Glutamatergic neuron (in vitro differentiated cells): ENCODE measurements around the gene FAIM2. TPM values are rescaled to one million over a fixed set of nuclear protein-coding genes. Genes with fewer than 3 reads are reported as not detected.

Source experiments
- DNase-seq: peaks from one replicate; pipeline ENCODE4 v3.0.0; 2022
- H3K27ac Mint-ChIP-seq: one replicate; pipeline ENCODE4 v1.8.0; 2020; ENCODE audit warnings: mild to moderate bottlenecking, mixed read lengths, inconsistent platforms; ENCODE audit not compliant: unreplicated experiment
- H3K27me3 Mint-ChIP-seq: one replicate; pipeline ENCODE4 v1.8.0; 2020; ENCODE audit warnings: mild to moderate bottlenecking, moderate library complexity, mixed read lengths, inconsistent platforms; ENCODE audit not compliant: unreplicated experiment
- H3K36me3 Mint-ChIP-seq: one replicate; pipeline ENCODE4 v1.8.0; 2020; ENCODE audit warnings: mild to moderate bottlenecking, mixed read lengths, inconsistent platforms; ENCODE audit not compliant: unreplicated experiment
- H3K4me1 Mint-ChIP-seq: one replicate; pipeline ENCODE4 v1.8.0; 2020; ENCODE audit warnings: mild to moderate bottlenecking, low read depth, mixed read lengths, inconsistent platforms; ENCODE audit not compliant: unreplicated experiment
- H3K4me3 Mint-ChIP-seq: one replicate; pipeline ENCODE4 v1.8.0; 2020; ENCODE audit warnings: mild to moderate bottlenecking, mixed read lengths, inconsistent platforms; ENCODE audit not compliant: unreplicated experiment
- H3K9me3 Mint-ChIP-seq: one replicate; pipeline ENCODE4 v1.8.0; 2020; ENCODE audit warnings: mild to moderate bottlenecking, moderate library complexity, mixed read lengths, inconsistent platforms; ENCODE audit not compliant: unreplicated experiment
- CTCF ChIP-seq: fragments of 200-600 bp; sonication (generic); IDR thresholded peaks from one replicate; pipeline ENCODE4 v1.5.0; 2021; ENCODE audit not compliant: partially characterized antibody, unreplicated experiment
- total RNA-seq: library from RNA; stranded (reverse); fragmentation: NEBNext Ultra II Directional; extraction: Animal tissue kit (Norgen Biotek cat#: 25700); gene quantifications from one replicate; pipeline ENCODE4 v1.2.1, GENCODE V29; 2021; ENCODE audit not compliant: unreplicated experiment

The FAIM2 gene
- total RNA-seq, 1 donor from 2014 or later, result 3.5 TPM

DNA sequence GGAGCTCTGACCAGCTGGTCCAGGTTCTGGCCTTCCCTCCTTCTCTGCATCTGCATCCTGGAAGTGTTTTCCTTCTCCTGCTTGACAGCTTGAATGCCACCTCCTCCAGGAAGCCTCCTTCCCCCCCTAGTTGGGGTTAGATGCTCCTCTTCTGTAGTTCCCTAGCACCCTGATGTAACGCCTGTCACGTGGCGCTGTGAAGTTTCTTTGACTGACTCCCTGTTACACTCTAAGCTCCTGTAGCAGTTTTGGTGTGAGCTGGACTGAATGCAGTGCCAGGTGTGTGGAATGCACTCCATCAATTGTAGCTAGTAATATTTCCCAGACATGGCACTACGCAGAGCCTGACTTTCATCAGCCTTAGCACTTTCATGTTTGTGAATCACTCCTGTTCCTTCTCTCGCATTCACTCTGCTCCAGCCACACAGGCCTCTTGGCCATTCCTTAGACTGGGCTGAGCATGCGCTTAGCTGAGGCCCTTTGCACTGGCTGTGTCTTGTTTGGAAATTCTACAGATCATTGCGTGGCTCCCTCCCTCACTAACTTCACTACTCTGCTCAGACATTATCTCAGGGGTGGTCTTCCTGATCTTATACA is 2.1 kb upstream of the FAIM2 start:
- Mint-ChIP-seq H3K4me3 (no peak overlapping the region), H3K27me3 (peaks cover 8% of the 10 kb centered on the region), H3K27ac (no peak overlapping the region), H3K36me3 (no peaks in the 10 kb centered on the region), H3K4me1 (peaks cover 5% of the 10 kb centered on the region), H3K9me3 (peaks cover 4% of the 10 kb centered on the region)
- no peak for DNase-seq
- TF ChIP-seq CTCF, result no peak

DNA sequence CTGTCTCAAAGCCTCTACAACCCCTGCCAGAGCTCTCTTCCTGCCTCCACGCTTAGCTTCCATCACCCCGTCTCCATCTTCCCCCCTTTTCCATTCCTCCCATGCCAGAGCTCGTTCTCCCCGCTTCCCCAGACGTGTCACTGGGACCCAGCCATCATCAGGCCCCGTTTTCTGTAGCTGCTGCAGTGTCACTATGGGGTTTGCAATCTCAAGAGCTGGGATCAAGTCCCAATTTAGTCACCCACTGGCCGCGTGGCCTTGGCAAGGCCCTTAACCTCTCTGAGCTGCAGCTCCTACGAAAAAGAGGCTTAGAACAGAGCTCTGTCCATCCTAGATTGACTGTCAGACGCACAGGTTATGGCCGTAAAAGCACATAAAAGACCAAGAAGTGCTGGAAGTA is 901 bp upstream of the FAIM2 start:
- H3K4me3 Mint-ChIP-seq, result peak overlapping the region; percentile 78
- no peak for DNase-seq
- TF ChIP-seq CTCF, result no peak
- H3K36me3 Mint-ChIP-seq, result no peaks in the 10 kb centered on the region
- H3K27ac Mint-ChIP-seq, result peak overlapping the region; percentile 76
- peaks cover 5% of the 10 kb centered on the region for H3K4me1 Mint-ChIP-seq
- H3K27me3 Mint-ChIP-seq, result peaks cover 11% of the 10 kb centered on the region
- H3K9me3 Mint-ChIP-seq, result peaks cover 4% of the 10 kb centered on the region

- DNase-seq, result no peak
- peaks cover 5% of the 10 kb centered on the region for H3K4me1 Mint-ChIP-seq
- no peak for TF ChIP-seq CTCF
- H3K27ac Mint-ChIP-seq, result no peak overlapping the region
- peaks cover 6% of the 10 kb centered on the region for H3K9me3 Mint-ChIP-seq
- H3K4me3 Mint-ChIP-seq, result peak overlapping the region; percentile 74
- H3K36me3 Mint-ChIP-seq, result no peaks in the 10 kb centered on the region
- H3K27me3 Mint-ChIP-seq, result peaks cover 18% of the 10 kb centered on the region
Measured at GRCh38 chr12:49903351-49903699, 375 bp downstream of the FAIM2 start.

DNA sequence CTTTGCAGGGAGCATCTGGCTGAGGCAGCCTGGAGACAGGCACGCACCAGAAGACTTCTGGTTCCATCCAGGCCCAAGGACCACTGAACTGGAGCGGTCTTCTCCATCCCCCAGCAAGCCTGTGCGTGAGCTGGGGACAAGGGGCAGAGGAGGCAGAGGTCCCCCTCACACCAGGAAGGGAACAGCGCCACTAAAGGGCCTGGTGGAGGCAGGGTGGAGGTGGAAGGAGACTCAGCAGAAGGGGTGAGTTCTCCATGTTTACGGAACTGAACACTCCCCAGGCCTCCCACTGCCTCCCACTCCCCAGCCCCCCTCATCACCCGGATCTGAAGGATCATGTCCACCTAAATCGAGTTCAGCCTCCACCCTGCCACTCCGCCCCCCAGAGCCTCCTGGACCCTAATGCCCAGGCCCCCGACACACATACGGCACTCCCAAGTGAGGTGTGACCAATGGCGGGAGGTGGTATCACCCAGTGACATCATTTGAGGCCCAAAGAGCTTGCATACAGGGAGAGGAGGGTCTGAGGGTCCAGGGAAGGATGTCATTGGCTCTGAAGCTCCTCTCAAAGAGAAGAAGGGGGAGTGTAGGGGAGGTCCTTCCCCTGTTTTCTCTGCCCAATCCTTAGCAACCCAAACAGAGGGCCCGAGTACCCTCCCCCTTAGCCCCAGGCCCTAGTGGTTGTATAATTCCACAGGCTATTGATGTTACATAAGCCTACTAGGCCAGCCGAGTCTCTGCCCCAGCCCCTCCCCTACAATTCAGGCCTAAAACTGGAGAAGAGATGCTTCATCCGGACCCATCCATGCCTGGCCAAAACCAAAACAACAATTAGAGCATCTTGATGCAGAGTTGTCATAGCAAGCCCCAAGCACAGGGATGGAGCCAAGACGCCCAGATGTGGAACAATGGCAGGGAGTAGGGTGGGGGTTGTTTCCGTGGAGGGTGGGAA is 1.0 kb downstream of the FAIM2 start:
- Mint-ChIP-seq H3K9me3 (peaks cover 8% of the 10 kb centered on the region), H3K36me3 (no peaks in the 10 kb centered on the region), H3K27ac (no peak overlapping the region), H3K4me1 (peaks cover 5% of the 10 kb centered on the region), H3K27me3 (peaks cover 19% of the 10 kb centered on the region), H3K4me3 (no peak overlapping the region)
- no peak for DNase-seq
- TF ChIP-seq CTCF, result no peak

GRCh38 chr12:49901986-49902385 is 1.7 kb downstream of the FAIM2 start:
- peaks cover 16% of the 10 kb centered on the region for H3K27me3 Mint-ChIP-seq

More at GRCh38 chr12:49901986-49902385, 1.7 kb downstream of the FAIM2 start:
- TF ChIP-seq CTCF, result no peak
- peaks cover 5% of the 10 kb centered on the region for H3K4me1 Mint-ChIP-seq
- H3K9me3 Mint-ChIP-seq, result peaks cover 8% of the 10 kb centered on the region
- no peak for DNase-seq
- no peaks in the 10 kb centered on the region for H3K36me3 Mint-ChIP-seq
- no peak overlapping the region for H3K4me3 Mint-ChIP-seq
- H3K27ac Mint-ChIP-seq, result no peak overlapping the region
